Trophoblast cell (in vitro differentiated cells and primary cell): ENCODE data around the gene DNAH1.

ENCODE experiments used
- DNase-seq, 2 donors: peaks; one replicate each; pipeline ENCODE4 v3.0.0-alpha.2; 2016
- H2AFZ ChIP-seq: 2 replicates; pipeline ENCODE4 v1.6.1; 2013; ENCODE audit warnings: low read length, moderate library complexity, mild to moderate bottlenecking; ENCODE audit not compliant: insufficient read depth, poor library complexity
- H2AK5ac ChIP-seq: 2 replicates; pipeline ENCODE4 v1.6.1; 2013; ENCODE audit warnings: mild to moderate bottlenecking, low read length
- H2BK120ac ChIP-seq: 2 replicates; pipeline ENCODE4 v1.6.1; 2013; ENCODE audit warnings: low read length, mild to moderate bottlenecking, moderate library complexity; ENCODE audit not compliant: insufficient read depth, poor library complexity
- H2BK12ac ChIP-seq: 2 replicates; pipeline ENCODE4 v1.6.1; 2013; ENCODE audit warnings: mild to moderate bottlenecking, low read length, moderate library complexity
- H2BK5ac ChIP-seq: 2 replicates; pipeline ENCODE4 v1.6.1; 2013; ENCODE audit warnings: low read length, low read depth, moderate library complexity, mild to moderate bottlenecking; ENCODE audit not compliant: poor library complexity
- H3K14ac ChIP-seq: 2 replicates; pipeline ENCODE4 v1.6.1; 2013; ENCODE audit warnings: mild to moderate bottlenecking, low read length
- H3K18ac ChIP-seq: 2 replicates; pipeline ENCODE4 v1.6.1; 2013; ENCODE audit warnings: mild to moderate bottlenecking, low read length
- H3K23ac ChIP-seq: 2 replicates; pipeline ENCODE4 v1.6.1; 2013; ENCODE audit warnings: low read length
- H3K27ac ChIP-seq: 2 replicates; pipeline ENCODE4 v1.5.1; 2013; ENCODE audit warnings: low read depth, mild to moderate bottlenecking, inconsistent platforms, low read length, moderate library complexity
- H3K27me3 ChIP-seq: 2 replicates; pipeline ENCODE4 v1.6.1; 2013; ENCODE audit warnings: inconsistent platforms, mild to moderate bottlenecking, low read length, moderate library complexity; ENCODE audit not compliant: insufficient read depth
- H3K36me3 ChIP-seq, 2 experiments: 1 replicate in 1 of 2; 2 replicates in 1 of 2; pipeline ENCODE4 v1.6.1; 2013; ENCODE audit warnings: low read length in 2 of 2, mild to moderate bottlenecking in 2 of 2, moderate library complexity in 1 of 2; ENCODE audit not compliant: insufficient read depth in 2 of 2, control insufficient read depth in 1 of 2
- H3K4ac ChIP-seq: 2 replicates; pipeline ENCODE4 v1.6.1; 2013; ENCODE audit warnings: low read depth, mild to moderate bottlenecking, low read length, moderate library complexity
- H3K4me1 ChIP-seq, 2 experiments: 1 replicate in 1 of 2; 2 replicates in 1 of 2; pipeline ENCODE4 v1.6.1; 2013; ENCODE audit warnings: low read length in 2 of 2, mild to moderate bottlenecking in 2 of 2, moderate library complexity in 1 of 2; ENCODE audit not compliant: insufficient read depth in 2 of 2, control insufficient read depth in 1 of 2
- H3K4me2 ChIP-seq: 2 replicates; pipeline ENCODE4 v1.6.1; 2013; ENCODE audit warnings: inconsistent platforms, mild to moderate bottlenecking, low read length, moderate library complexity
- H3K4me3 ChIP-seq: 2 replicates; pipeline ENCODE4 v1.5.1; 2013; ENCODE audit warnings: mild to moderate bottlenecking, low read depth, low read length, inconsistent platforms
- H3K79me1 ChIP-seq: one replicate; pipeline ENCODE4 v1.6.1; 2013; ENCODE audit warnings: low read length
- H3K79me2 ChIP-seq: 2 replicates; pipeline ENCODE4 v1.6.1; 2013; ENCODE audit warnings: low read length, mild to moderate bottlenecking; ENCODE audit not compliant: control insufficient read depth, insufficient read depth, poor library complexity
- H3K9ac ChIP-seq: 2 replicates; pipeline ENCODE4 v1.6.1; 2013; ENCODE audit warnings: mild to moderate bottlenecking, low read length
- H3K9me3 ChIP-seq: 2 replicates; pipeline ENCODE4 v1.6.1; 2013; ENCODE audit warnings: low read depth, mild to moderate bottlenecking, control low read depth, inconsistent platforms, low read length; ENCODE audit not compliant: insufficient read depth
- H4K12ac ChIP-seq: 2 replicates; pipeline ENCODE4 v1.6.1; 2013; ENCODE audit warnings: low read depth, mild to moderate bottlenecking, low read length, moderate library complexity
- H4K8ac ChIP-seq: 2 replicates; pipeline ENCODE4 v1.6.1; 2013; ENCODE audit warnings: low read depth, mild to moderate bottlenecking, low read length, moderate library complexity
- H4K91ac ChIP-seq: one replicate; pipeline ENCODE4 v1.6.1; 2013; ENCODE audit warnings: low read depth, mild to moderate bottlenecking, low read length, moderate library complexity
- WGBS: extraction: QIAGEN DNeasy Blood & Tissue Kit; methylation state at CpG from one replicate; pipeline ENCODE4 v1.1.7; 2013; ENCODE audit warnings: missing lambda C conversion rate; ENCODE audit not compliant: insufficient read length, insufficient coverage; ENCODE audit errors: extremely low coverage; 5-methylcytosine and 5-hydroxymethylcytosine counted together

DNAH1 gene

GRCh38 chr3:52346623-52347530 lies 30.8 kb downstream of the DNAH1 start:
- no peaks in the 10 kb centered on the region for H3K27me3 ChIP-seq

DNA sequence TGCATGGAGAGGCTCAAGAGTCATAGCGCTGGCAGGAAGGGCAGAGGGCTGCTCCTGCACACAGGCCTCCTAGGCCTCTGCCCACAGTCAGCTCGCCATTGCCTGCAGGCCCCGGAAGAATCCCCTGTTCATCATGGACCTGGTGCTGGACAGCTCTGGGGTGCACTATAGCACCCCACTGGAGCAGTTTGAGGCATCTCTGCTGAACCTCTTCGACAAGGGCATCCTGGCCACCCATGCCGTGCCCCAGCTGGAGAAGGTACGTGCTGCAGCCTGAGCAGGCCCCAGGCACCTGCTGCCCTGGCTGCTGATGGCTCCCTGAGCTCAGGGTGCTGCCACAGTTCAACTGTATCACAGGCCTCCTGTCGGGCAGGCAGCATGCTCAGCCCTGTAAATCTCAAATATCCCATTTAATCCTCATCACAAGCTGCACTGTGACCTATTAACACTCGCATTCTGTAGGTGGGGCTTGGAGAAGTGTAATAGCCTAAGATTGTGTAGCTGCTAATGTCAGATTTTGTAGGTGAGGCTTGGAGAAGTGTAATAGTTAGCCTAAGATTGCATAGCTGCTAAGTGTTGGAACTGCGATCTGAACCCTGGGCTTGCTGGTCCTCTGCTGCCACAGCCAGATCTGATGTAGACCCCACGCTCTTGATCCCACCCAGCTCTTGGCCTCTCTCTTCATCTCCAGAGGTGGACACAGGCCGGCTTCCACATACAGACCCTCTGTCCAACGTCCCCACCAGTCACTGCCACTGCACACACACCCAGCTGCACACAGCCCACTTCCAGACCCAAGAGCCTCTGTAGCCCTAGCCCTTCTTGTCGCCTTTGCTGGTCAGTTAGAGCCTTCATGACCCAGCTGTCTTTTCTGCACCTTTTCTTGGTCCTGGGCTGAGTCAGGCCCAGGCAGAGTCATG lies 31.9 kb downstream of the DNAH1 start:
- H4K12ac ChIP-seq, result no peak overlapping the region
- H4K8ac ChIP-seq, result no peak overlapping the region
- H3K9me3 ChIP-seq, result peaks cover 2% of the 10 kb centered on the region
- H3K4me1 ChIP-seq, result peaks cover 0 to 4% of the 10 kb centered on the region in 2 experiments
- H2BK5ac ChIP-seq, result no peak overlapping the region
- H3K27ac ChIP-seq, result no peak overlapping the region
- no peaks in the 10 kb centered on the region for H3K27me3 ChIP-seq
- H3K79me1 ChIP-seq, result no peaks in the 10 kb centered on the region
- H3K23ac ChIP-seq, result no peak overlapping the region
- no peak overlapping the region for H2BK12ac ChIP-seq
- H2BK120ac ChIP-seq, result no peak overlapping the region
- H3K4me3 ChIP-seq, result no peak overlapping the region
- no peak for DNase-seq
- WGBS, result no CpG with 5 or more reads among the region's 13 CpGs
- no peak overlapping the region for H3K14ac ChIP-seq
- H3K79me2 ChIP-seq, result no peaks in the 10 kb centered on the region
- H2AK5ac ChIP-seq, result no peak overlapping the region
- H2AFZ ChIP-seq, result no peak overlapping the region
- no peak overlapping the region for H3K4ac ChIP-seq
- H3K9ac ChIP-seq, result no peak overlapping the region
- no peaks in the 10 kb centered on the region for H3K36me3 ChIP-seq
- no peak overlapping the region for H3K18ac ChIP-seq
- H4K91ac ChIP-seq, result no peak overlapping the region
- no peak overlapping the region for H3K4me2 ChIP-seq

More at GRCh38 chr3:52346623-52347530, 30.8 kb downstream of the DNAH1 start:
- H3K4me1 ChIP-seq, result peaks cover 0 to 4% of the 10 kb centered on the region in 2 experiments
- no peak overlapping the region for H3K27ac ChIP-seq
- H3K36me3 ChIP-seq, result no peaks in the 10 kb centered on the region
- H2BK12ac ChIP-seq, result no peak overlapping the region
- no peak overlapping the region for H2BK5ac ChIP-seq
- no peak overlapping the region for H3K9ac ChIP-seq
- no peak overlapping the region for H3K4ac ChIP-seq
- no peak overlapping the region for H3K14ac ChIP-seq
- no peak overlapping the region for H2AK5ac ChIP-seq
- no CpG with 5 or more reads among the region's 16 CpGs for WGBS
- peaks cover 2% of the 10 kb centered on the region for H3K9me3 ChIP-seq
- no peak overlapping the region for H3K18ac ChIP-seq
- H2AFZ ChIP-seq, result no peak overlapping the region
- H3K79me2 ChIP-seq, result no peaks in the 10 kb centered on the region
- no peak overlapping the region for H4K91ac ChIP-seq
- H3K4me2 ChIP-seq, result no peak overlapping the region
- H2BK120ac ChIP-seq, result no peak overlapping the region
- H3K23ac ChIP-seq, result no peak overlapping the region
- H3K4me3 ChIP-seq, result no peak overlapping the region
- H3K79me1 ChIP-seq, result no peaks in the 10 kb centered on the region
- no peak overlapping the region for H4K8ac ChIP-seq
- H4K12ac ChIP-seq, result no peak overlapping the region
- DNase-seq, result no peak

DNA sequence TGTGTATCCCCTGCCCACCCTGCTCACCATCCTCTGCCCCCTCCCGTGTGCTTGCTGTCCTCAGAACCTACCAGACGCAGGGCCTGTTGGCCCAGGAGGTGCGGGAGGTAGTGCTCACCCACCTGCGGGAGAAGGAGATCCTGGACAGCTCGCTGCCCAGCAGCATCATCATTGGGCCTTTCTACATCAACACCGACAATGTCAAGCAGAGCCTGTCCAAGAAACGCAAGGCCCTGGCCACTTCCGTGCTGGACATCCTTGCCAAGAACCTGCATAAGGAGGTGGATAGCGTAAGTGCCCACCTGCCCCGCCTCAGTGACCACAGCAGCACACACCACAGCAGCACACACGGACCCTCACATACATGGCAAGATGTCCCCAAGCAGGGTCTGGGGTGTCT lies 33.0 kb downstream of the DNAH1 start:
- Histone ChIP-seq H3K18ac (no peak overlapping the region), H2AK5ac (no peak overlapping the region), H2BK12ac (no peak overlapping the region), H3K23ac (no peak overlapping the region), H4K8ac (no peak overlapping the region), H2BK120ac (no peak overlapping the region), H2AFZ (no peak overlapping the region), H3K27ac (no peak overlapping the region), H3K36me3 (peaks cover 0 to 2% of the 10 kb centered on the region in 2 experiments), H3K4me3 (no peak overlapping the region), H3K79me1 (no peaks in the 10 kb centered on the region), H4K91ac (no peak overlapping the region), H3K79me2 (no peaks in the 10 kb centered on the region), H4K12ac (no peak overlapping the region), H3K4me1 (peaks cover 0 to 4% of the 10 kb centered on the region in 2 experiments), H3K9ac (no peak overlapping the region), H2BK5ac (no peak overlapping the region), H3K4me2 (no peak overlapping the region), H3K14ac (no peak overlapping the region), H3K27me3 (no peaks in the 10 kb centered on the region), H3K4ac (no peak overlapping the region), H3K9me3 (peaks cover 2% of the 10 kb centered on the region)
- DNase-seq, result no peak
- WGBS, result no CpG with 5 or more reads among the region's 11 CpGs

- Histone ChIP-seq H2AFZ (no peak overlapping the region), H2AK5ac (no peak overlapping the region), H3K79me1 (no peaks in the 10 kb centered on the region), H4K8ac (no peak overlapping the region), H3K23ac (no peak overlapping the region), H3K27me3 (no peaks in the 10 kb centered on the region), H2BK120ac (no peak overlapping the region), H3K4me1 (peaks cover 0 to 4% of the 10 kb centered on the region in 2 experiments), H3K4me2 (no peak overlapping the region), H2BK12ac (no peak overlapping the region), H3K4ac (no peak overlapping the region), H3K4me3 (no peak overlapping the region), H3K27ac (no peak overlapping the region), H3K36me3 (peaks cover 0 to 2% of the 10 kb centered on the region in 2 experiments), H2BK5ac (no peak overlapping the region), H3K14ac (no peak overlapping the region), H3K9ac (no peak overlapping the region), H3K79me2 (no peaks in the 10 kb centered on the region), H3K9me3 (peaks cover 2% of the 10 kb centered on the region), H3K18ac (no peak overlapping the region), H4K91ac (no peak overlapping the region), H4K12ac (no peak overlapping the region)
- WGBS, result no CpG with 5 or more reads among the region's 19 CpGs
- DNase-seq, result no peak
These were observed 33.7 kb downstream of the DNAH1 start for GRCh38 chr3:52349611-52350395.
